SK-N-SH treated with all-trans-retinoic acid at 6 μM for 48 hours (cell line): ENCODE measurements around the gene TNFRSF4.

Experiments used
- GLIS3 ChIP-seq: fragments of 250-450 bp; sonication (Bioruptor Pico); IDR thresholded peaks from 2 replicates; pipeline ENCODE4 v1.5.0; 2020; ENCODE audit warnings: mild to moderate bottlenecking, moderate library complexity
- ISL1 ChIP-seq: fragments of 250-450 bp; sonication (Bioruptor Pico); IDR thresholded peaks from 2 replicates; pipeline ENCODE4 v2.1.2; 2022; ENCODE audit warnings: mild to moderate bottlenecking, moderate library complexity
- OSR1 ChIP-seq: fragments of 250-450 bp; sonication (Bioruptor Pico); IDR thresholded peaks from 2 replicates; pipeline ENCODE4 v1.8.0; 2022; ENCODE audit warnings: moderate library complexity, mild to moderate bottlenecking, inconsistent platforms
- PPARA ChIP-seq: fragments of 250-450 bp; sonication (Bioruptor Pico); IDR thresholded peaks from 2 replicates; pipeline ENCODE4 v1.5.0; 2020; ENCODE audit warnings: mild to moderate bottlenecking, borderline replicate concordance
- TOX ChIP-seq: fragments of 250-450 bp; sonication (Bioruptor Pico); IDR thresholded peaks from 2 replicates; pipeline ENCODE4 v1.8.0; 2021; ENCODE audit warnings: mild to moderate bottlenecking, moderate library complexity, borderline replicate concordance
- ZFP3 ChIP-seq: fragments of 250-450 bp; sonication (Bioruptor Pico); IDR thresholded peaks from 2 replicates; pipeline ENCODE4 v1.5.0; 2020; ENCODE audit warnings: mild to moderate bottlenecking, moderate library complexity
- ZFP30 ChIP-seq: fragments of 450-650 bp; formaldehyde crosslinking; IDR thresholded peaks from 2 replicates; pipeline ENCODE4 v1.5.0; 2022; ENCODE audit warnings: mild to moderate bottlenecking, moderate library complexity
- TF ChIP-seq, protein P1 (sequence below): fragments of 250-450 bp; sonication (Bioruptor Pico); IDR thresholded peaks from 2 replicates; pipeline ENCODE4 v1.5.1; 2021; ENCODE audit warnings: mild to moderate bottlenecking, moderate library complexity
- TF ChIP-seq, protein P2 (sequence below): fragments of 250-450 bp; sonication (Bioruptor Pico); IDR thresholded peaks from 2 replicates; pipeline ENCODE4 v1.8.0; 2020; ENCODE audit warnings: mild to moderate bottlenecking, moderate library complexity, borderline replicate concordance

DNA sequence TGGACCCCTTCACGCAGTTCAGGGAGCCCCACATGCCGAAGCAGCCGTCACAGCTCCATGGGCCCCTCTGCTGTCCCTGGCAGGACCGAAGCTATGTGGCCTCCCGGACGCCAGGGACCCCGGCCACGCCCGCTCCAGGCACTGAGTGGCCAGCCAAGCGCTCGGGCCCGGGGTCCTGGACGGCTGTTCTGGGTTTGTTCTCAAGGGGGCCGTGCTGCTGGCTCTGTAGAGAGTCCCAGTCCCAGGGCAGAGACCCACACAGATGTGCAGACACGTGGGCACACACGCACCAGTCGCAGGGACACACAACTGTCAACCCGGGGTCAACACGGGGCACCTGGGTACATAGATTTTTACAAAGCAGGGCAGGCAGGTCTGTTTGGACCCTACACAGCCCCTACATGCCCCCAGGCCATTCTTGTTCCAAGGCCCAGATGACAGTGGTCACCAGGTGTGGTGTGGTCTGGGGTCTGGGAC is 24.8 kb upstream of the TNFRSF4 start:
- TF ChIP-seq TOX (CRISPR knock-in tag) (no peak), ISL1 (CRISPR knock-in tag) (no peak), GLIS3 (CRISPR knock-in tag) (no peak), PPARA (CRISPR knock-in tag) (no peak), ZFP30 (CRISPR knock-in tag) (no peak), ZFP3 (CRISPR knock-in tag) (no peak), OSR1 (CRISPR knock-in tag) (no peak)
- TF ChIP-seq, protein P1, sequence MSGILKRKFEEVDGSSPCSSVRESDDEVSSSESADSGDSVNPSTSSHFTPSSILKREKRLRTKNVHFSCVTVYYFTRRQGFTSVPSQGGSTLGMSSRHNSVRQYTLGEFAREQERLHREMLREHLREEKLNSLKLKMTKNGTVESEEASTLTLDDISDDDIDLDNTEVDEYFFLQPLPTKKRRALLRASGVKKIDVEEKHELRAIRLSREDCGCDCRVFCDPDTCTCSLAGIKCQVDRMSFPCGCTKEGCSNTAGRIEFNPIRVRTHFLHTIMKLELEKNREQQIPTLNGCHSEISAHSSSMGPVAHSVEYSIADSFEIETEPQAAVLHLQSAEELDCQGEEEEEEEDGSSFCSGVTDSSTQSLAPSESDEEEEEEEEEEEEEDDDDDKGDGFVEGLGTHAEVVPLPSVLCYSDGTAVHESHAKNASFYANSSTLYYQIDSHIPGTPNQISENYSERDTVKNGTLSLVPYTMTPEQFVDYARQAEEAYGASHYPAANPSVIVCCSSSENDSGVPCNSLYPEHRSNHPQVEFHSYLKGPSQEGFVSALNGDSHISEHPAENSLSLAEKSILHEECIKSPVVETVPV (CRISPR knock-in tag), result no peak
- TF ChIP-seq, protein P2, sequence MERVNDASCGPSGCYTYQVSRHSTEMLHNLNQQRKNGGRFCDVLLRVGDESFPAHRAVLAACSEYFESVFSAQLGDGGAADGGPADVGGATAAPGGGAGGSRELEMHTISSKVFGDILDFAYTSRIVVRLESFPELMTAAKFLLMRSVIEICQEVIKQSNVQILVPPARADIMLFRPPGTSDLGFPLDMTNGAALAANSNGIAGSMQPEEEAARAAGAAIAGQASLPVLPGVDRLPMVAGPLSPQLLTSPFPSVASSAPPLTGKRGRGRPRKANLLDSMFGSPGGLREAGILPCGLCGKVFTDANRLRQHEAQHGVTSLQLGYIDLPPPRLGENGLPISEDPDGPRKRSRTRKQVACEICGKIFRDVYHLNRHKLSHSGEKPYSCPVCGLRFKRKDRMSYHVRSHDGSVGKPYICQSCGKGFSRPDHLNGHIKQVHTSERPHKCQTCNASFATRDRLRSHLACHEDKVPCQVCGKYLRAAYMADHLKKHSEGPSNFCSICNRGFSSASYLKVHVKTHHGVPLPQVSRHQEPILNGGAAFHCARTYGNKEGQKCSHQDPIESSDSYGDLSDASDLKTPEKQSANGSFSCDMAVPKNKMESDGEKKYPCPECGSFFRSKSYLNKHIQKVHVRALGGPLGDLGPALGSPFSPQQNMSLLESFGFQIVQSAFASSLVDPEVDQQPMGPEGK (CRISPR knock-in tag), result no peak
